Vagina (tissue), 2 donors: Measurements from ENCODE around the gene PTPRG.

Source experiments
- POLR2AphosphoS5 ChIP-seq, 2 donors: sonication (generic); formaldehyde crosslinking; IDR thresholded peaks; one replicate each; pipeline ENCODE4 v1.9.0; 2017; ENCODE audit warnings: antibody characterized with exemption in 2 of 2, mild to moderate bottlenecking in 2 of 2, low read depth in 1 of 2; ENCODE audit not compliant: insufficient read depth in 1 of 2
- TF ChIP-seq, protein P1 (sequence below), 3 experiments: fragments of 450-650 bp in 2 of 3; fragments of 200-600 bp in 1 of 3; sonication (generic) in 1 of 3; IDR thresholded peaks; one replicate each; pipeline ENCODE4 v1.5.1; 2017 to 2019; ENCODE audit warnings: antibody characterized with exemption in 3 of 3, mild to moderate bottlenecking in 2 of 3, moderate library complexity in 2 of 3

DNA sequence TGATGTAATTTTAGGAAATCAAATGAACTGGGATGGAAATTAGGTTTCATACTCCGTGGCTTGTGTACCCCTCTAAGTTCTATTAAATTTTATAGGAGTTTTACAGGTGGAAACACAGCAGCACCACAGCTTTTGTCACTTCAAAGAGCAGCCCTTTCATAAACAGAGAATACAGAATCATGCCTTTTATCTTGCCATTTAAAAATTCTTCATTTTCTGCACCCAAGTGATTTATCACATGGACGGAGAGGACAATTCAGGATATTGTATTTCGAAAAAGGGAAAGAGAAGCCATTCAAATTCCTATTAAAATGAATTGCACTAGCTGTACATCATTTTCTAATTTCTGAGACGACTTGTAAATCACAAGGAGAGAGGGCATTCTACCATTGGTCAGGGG, 245.4 kb downstream of the PTPRG start:
- no peak for TF ChIP-seq POLR2AphosphoS5 (IDR thresholded peaks at IDR 0.05; ENCODE audit: insufficient read depth in 1 of 2, low read depth in 1 of 2)
- TF ChIP-seq, protein P1, sequence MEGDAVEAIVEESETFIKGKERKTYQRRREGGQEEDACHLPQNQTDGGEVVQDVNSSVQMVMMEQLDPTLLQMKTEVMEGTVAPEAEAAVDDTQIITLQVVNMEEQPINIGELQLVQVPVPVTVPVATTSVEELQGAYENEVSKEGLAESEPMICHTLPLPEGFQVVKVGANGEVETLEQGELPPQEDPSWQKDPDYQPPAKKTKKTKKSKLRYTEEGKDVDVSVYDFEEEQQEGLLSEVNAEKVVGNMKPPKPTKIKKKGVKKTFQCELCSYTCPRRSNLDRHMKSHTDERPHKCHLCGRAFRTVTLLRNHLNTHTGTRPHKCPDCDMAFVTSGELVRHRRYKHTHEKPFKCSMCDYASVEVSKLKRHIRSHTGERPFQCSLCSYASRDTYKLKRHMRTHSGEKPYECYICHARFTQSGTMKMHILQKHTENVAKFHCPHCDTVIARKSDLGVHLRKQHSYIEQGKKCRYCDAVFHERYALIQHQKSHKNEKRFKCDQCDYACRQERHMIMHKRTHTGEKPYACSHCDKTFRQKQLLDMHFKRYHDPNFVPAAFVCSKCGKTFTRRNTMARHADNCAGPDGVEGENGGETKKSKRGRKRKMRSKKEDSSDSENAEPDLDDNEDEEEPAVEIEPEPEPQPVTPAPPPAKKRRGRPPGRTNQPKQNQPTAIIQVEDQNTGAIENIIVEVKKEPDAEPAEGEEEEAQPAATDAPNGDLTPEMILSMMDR (IDR thresholded peaks at IDR 0.05): no peak
